ENCODE data around the gene GRB10. TPM values are rescaled to one million over a fixed set of nuclear protein-coding genes. Genes with fewer than 3 reads are reported as not detected.
A peak's percentile ranks its signal among the peaks of the same experiment; 100 is the strongest.

GRB10 gene
- polyA plus RNA-seq, 2 of the 4 experiments (the other 2 are of a cell fraction), result 23.2 to 37.0 TPM

- WGBS (ENCODE audit: missing lambda C conversion rate), result 83% methylated on average over 4 of the region's 4 CpGs
- TF ChIP-seq CTCF (IDR thresholded peaks at IDR 0.05), result no peak
- TF ChIP-seq MAX (IDR thresholded peaks at IDR 0.05), result no peak
- TF ChIP-seq POLR2A (IDR thresholded peaks at IDR 0.05; ENCODE audit: low read length), result no peak
- no peak for TF ChIP-seq USF2 (IDR thresholded peaks at IDR 0.05)
- no peak for TF ChIP-seq PBX3 (IDR thresholded peaks at IDR 0.05)
- no peak for TF ChIP-seq CHD4 (IDR thresholded peaks at IDR 0.05; ENCODE audit: borderline replicate concordance)
- TF ChIP-seq HES2 (IDR thresholded peaks at IDR 0.05), result no peak
- TF ChIP-seq, protein P1, sequence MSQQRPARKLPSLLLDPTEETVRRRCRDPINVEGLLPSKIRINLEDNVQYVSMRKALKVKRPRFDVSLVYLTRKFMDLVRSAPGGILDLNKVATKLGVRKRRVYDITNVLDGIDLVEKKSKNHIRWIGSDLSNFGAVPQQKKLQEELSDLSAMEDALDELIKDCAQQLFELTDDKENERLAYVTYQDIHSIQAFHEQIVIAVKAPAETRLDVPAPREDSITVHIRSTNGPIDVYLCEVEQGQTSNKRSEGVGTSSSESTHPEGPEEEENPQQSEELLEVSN (IDR thresholded peaks at IDR 0.05; ENCODE audit: borderline replicate concordance, low read depth), result no peak
- TF ChIP-seq EHMT2 (IDR thresholded peaks at IDR 0.05; ENCODE audit: low read depth), result no peak
- no peak for TF ChIP-seq SMC3 (IDR thresholded peaks at IDR 0.05)
- TF ChIP-seq MAFK (IDR thresholded peaks at IDR 0.05; ENCODE audit: partially characterized antibody), result no peak
- no peak for TF ChIP-seq NR3C1 (IDR thresholded peaks at IDR 0.05)
- no peak for TF ChIP-seq HEYL (CRISPR knock-in tag; IDR thresholded peaks at IDR 0.05)
- no peak for TF ChIP-seq CBX8 (IDR thresholded peaks at IDR 0.05)
- TF ChIP-seq HMGXB4 (CRISPR knock-in tag; IDR thresholded peaks at IDR 0.05; ENCODE audit: borderline replicate concordance), result no peak
- TF ChIP-seq HOXB13 (CRISPR knock-in tag; IDR thresholded peaks at IDR 0.05; ENCODE audit: low read depth), result no peak
- no peak for TF ChIP-seq FOSL2 (IDR thresholded peaks at IDR 0.05)
- no peak for TF ChIP-seq FOSL2 (CRISPR knock-in tag; IDR thresholded peaks at IDR 0.05)
- Histone ChIP-seq H3K4me1 (peaks cover 12% of the 10 kb centered on the region), H3K4me2 (no peak overlapping the region), H3K4me3 (no peak overlapping the region), H3K27ac (no peak overlapping the region), H3K9me3 (no peaks in the 10 kb centered on the region)
- ATAC-seq (no peak), DNase-seq (ENCODE audit: low read depth in 1 of 2, low spot score in 1 of 2) (no peak), FAIRE-seq (no peak)
- ChIA-PET CTCF (interaction anchor here (0.8 to 1.6 kb wide), 3 partner anchors 15 to 477 kb away, joined by 3 to 5 read pairs (median 4); no protein-coding TSS in a partner anchor), POLR2A (no interaction called here)
Observed at GRCh38 chr7:50664937-50665336, 117.8 kb downstream of the GRB10 start.

- peak in 1 of 2 experiments; percentile 39; a peak in 2 of 6 replicates for ATAC-seq
- H3K4me1 ChIP-seq, result peaks cover 12% of the 10 kb centered on the region
- ChIA-PET POLR2A (no interaction called here), CTCF (interaction anchor here (0.8 to 1.6 kb wide), 3 partner anchors 15 to 477 kb away, joined by 3 to 5 read pairs (median 4); no protein-coding TSS in a partner anchor)
- no peak for FAIRE-seq
- 79% methylated on average over 7 of the region's 9 CpGs for WGBS (ENCODE audit: missing lambda C conversion rate)
- DNase-seq (ENCODE audit: low read depth in 1 of 2, low spot score in 1 of 2), result no peak
- TF ChIP-seq BCL3 (IDR thresholded peaks at IDR 0.05) (no peak), PBX3 (IDR thresholded peaks at IDR 0.05) (no peak), RCOR1 (IDR thresholded peaks at IDR 0.05; ENCODE audit: low read depth, low read length) (no peak), FOSB (CRISPR knock-in tag; IDR thresholded peaks at IDR 0.05) (no peak), KDM1A (IDR thresholded peaks at IDR 0.05; ENCODE audit: low read depth) (no peak)
- H3K9me3 ChIP-seq, result no peaks in the 10 kb centered on the region
- H3K4me3 ChIP-seq, result no peak overlapping the region
- no peak overlapping the region for H3K4me2 ChIP-seq
- no peak overlapping the region for H3K27ac ChIP-seq
Observed at GRCh38 chr7:50664461-50664922, 118.2 kb downstream of the GRB10 start.

Measured in A549 (cell line).